Measurements from ENCODE around the gene BRF1. TPM values are rescaled to one million over a fixed set of nuclear protein-coding genes. Genes with fewer than 3 reads are reported as not detected.

The BRF1 gene
- polyA plus RNA-seq, 1 of the 3 experiments (the other 2 are of a cell fraction): 15.7 TPM

DNA sequence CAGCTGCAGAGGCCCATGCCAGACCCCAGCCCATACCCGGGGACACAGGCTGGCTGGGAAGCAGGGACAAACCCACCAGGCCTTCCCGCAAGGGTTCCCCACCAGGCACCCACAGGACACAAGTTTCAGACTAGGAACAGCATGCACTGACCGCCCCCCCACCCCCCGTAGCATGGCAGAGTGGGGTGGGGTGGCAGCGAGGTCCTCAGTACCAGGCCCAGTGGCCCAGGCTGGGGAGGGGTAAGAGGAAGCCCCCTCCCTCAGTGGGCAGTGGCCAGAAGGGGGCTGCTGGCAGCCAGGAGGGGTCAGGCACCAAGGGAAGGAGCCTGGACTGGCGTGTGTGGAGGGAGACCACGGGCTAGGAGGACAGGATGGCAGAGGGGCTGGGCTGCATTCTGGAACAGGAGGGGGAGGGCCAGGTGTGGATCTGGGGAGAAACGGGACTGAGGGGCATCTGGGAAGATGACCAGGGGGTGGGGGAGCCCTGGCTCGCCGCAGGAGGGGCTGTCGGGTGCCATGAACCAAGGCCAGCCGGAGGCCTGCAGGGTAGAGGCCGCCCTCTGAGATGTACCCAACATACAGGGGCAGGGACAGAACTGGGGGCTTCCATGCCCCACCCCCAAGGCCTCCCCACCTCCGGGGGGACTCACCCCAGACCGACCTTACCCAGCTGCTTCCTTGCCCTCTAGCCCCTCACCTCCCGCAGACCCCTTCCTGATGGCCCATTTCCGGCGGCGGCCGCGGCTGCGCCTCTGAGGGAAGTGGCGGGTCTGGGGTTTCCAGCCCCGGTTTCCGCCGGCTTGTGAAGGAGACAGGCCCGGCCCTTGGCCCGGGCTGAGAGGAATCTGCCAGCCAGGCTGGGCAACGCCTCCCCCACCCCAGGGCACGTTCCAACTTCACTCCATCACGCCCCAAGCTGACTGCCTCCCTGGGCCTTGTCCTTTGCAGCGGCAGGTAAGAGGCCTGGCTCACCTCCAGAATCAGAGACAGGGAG is 126.6 kb downstream of the BRF1 start:
- Histone ChIP-seq H3F3A (replicated peaks; ENCODE audit: insufficient read depth) (no peaks in the 10 kb centered on the region), H3K9me2 (no peaks in the 10 kb centered on the region), H3K4me2 (no peak overlapping the region), H3K36me3 (replicated peaks in 1 of 2; ENCODE audit: control insufficient read depth in 1 of 2, insufficient read depth in 2 of 2, low read length in 1 of 2) (no peaks in the 10 kb centered on the region), H4K20me1 (ENCODE audit: insufficient read depth) (no peaks in the 10 kb centered on the region), H3K4me1 (ENCODE audit: control insufficient read depth in 1 of 2, insufficient read depth in 2 of 2, low read depth in 1 of 2, low read length in 1 of 2) (peaks cover 0 to 4% of the 10 kb centered on the region in 2 experiments; a peak in 2 of 4 replicates), H3K79me2 (ENCODE audit: insufficient read depth) (no peaks in the 10 kb centered on the region), H2AFZ (ENCODE audit: low read depth) (no peak overlapping the region), H3K9ac (no peak overlapping the region), H3K4me3 (ENCODE audit: low read depth in 2 of 2, low read length in 1 of 2) (no peak overlapping the region), H3K9me3 (no peaks in the 10 kb centered on the region), H3K27me3 (ENCODE audit: insufficient read depth) (peaks cover 5% of the 10 kb centered on the region; the same call in 1 of the 2 replicates), H3K27ac (ENCODE audit: low read depth in 2 of 2, low read length in 1 of 2) (no peak overlapping the region)
- TF ChIP-seq FOSL2 (IDR thresholded peaks at IDR 0.05; ENCODE audit: borderline replicate concordance, low read depth) (no peak), EP300 (IDR thresholded peaks at IDR 0.05; ENCODE audit: borderline replicate concordance in 1 of 2, low read depth in 1 of 2, low read length in 1 of 2) (no peak), RFX5 (IDR thresholded peaks at IDR 0.05; ENCODE audit: low read length) (no peak), SIN3A (IDR thresholded peaks at IDR 0.05; ENCODE audit: borderline replicate concordance, low read depth, low read length) (no peak), EZH2phosphoT487 (IDR thresholded peaks at IDR 0.05; ENCODE audit: borderline replicate concordance, low read depth) (no peak), MEF2A (IDR thresholded peaks at IDR 0.05; ENCODE audit: borderline replicate concordance, low read depth) (no peak), RCOR1 (IDR thresholded peaks at IDR 0.05; ENCODE audit: low read length) (no peak), TCF12 (IDR thresholded peaks at IDR 0.05) (no peak), MXI1 (IDR thresholded peaks at IDR 0.05; ENCODE audit: low read depth, low read length) (no peak), TAF1 (IDR thresholded peaks at IDR 0.05; ENCODE audit: borderline replicate concordance, low read depth, low read length) (no peak), NFIC (IDR thresholded peaks at IDR 0.05; ENCODE audit: borderline replicate concordance) (no peak)
- TF ChIP-seq, protein P1, sequence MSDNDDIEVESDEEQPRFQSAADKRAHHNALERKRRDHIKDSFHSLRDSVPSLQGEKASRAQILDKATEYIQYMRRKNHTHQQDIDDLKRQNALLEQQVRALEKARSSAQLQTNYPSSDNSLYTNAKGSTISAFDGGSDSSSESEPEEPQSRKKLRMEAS (IDR thresholded peaks at IDR 0.05; ENCODE audit: low read depth): no peak
- TF ChIP-seq, protein P2, sequence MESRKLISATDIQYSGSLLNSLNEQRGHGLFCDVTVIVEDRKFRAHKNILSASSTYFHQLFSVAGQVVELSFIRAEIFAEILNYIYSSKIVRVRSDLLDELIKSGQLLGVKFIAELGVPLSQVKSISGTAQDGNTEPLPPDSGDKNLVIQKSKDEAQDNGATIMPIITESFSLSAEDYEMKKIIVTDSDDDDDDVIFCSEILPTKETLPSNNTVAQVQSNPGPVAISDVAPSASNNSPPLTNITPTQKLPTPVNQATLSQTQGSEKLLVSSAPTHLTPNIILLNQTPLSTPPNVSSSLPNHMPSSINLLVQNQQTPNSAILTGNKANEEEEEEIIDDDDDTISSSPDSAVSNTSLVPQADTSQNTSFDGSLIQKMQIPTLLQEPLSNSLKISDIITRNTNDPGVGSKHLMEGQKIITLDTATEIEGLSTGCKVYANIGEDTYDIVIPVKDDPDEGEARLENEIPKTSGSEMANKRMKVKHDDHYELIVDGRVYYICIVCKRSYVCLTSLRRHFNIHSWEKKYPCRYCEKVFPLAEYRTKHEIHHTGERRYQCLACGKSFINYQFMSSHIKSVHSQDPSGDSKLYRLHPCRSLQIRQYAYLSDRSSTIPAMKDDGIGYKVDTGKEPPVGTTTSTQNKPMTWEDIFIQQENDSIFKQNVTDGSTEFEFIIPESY (IDR thresholded peaks at IDR 0.05; ENCODE audit: borderline replicate concordance, low read depth): no peak
- ChIA-PET POLR2A (no interaction called here), CTCF (interaction anchor here (1.1 to 2.4 kb wide), 2 partner anchors 28 to 178 kb away, joined by 3 to 5 read pairs; no protein-coding TSS in a partner anchor)
- no peak for DNase-seq
- WGBS (ENCODE audit: low lambda C conversion rate): 89% methylated on average over 20 of the region's 32 CpGs

DNA sequence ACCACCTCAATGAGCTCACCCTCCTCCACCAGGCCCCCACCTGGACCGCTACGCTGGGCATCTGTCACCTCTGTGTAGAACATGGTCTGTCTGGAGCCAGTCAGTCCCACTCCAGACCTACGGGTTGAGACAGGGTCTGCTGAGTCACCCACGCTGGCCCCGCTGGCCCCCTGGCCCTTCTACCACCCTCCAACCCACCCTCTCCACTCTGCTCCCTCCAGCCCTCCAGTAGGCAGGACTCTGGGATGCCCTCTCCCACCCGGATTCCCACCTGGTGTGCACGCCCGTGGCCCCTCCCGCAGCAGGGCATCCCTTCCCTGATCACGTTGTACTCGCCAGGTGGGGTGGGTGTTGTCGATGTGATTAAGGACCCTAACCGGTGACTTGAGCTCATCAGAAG is 127.7 kb downstream of the BRF1 start:
- H3K79me2 ChIP-seq (ENCODE audit: insufficient read depth): no peaks in the 10 kb centered on the region
- H2AFZ ChIP-seq (ENCODE audit: low read depth): no peak overlapping the region
- no peak overlapping the region for H3K9ac ChIP-seq
- ChIA-PET CTCF (interaction anchor here (1.1 to 2.4 kb wide), 2 partner anchors 29 to 179 kb away, joined by 3 to 5 read pairs; no protein-coding TSS in a partner anchor), POLR2A (no interaction called here)
- no peak overlapping the region for H3K4me2 ChIP-seq
- H3K27me3 ChIP-seq (ENCODE audit: insufficient read depth): peaks cover 9% of the 10 kb centered on the region; the same call in 1 of the 2 replicates
- H3K27ac ChIP-seq (ENCODE audit: low read depth in 2 of 2, low read length in 1 of 2): no peak overlapping the region
- H3K4me3 ChIP-seq (ENCODE audit: low read depth in 2 of 2, low read length in 1 of 2): no peak overlapping the region
- H3K9me3 ChIP-seq: no peaks in the 10 kb centered on the region
- WGBS (ENCODE audit: low lambda C conversion rate): 81% methylated on average over 11 of the region's 13 CpGs
- TF ChIP-seq RAD21 (IDR thresholded peaks at IDR 0.05; ENCODE audit: low read length) (no peak), MXI1 (IDR thresholded peaks at IDR 0.05; ENCODE audit: low read depth, low read length) (no peak), GATA2 (CRISPR knock-in tag; IDR thresholded peaks at IDR 0.05) (no peak), TAF1 (IDR thresholded peaks at IDR 0.05; ENCODE audit: borderline replicate concordance, low read depth, low read length) (no peak), FOSL2 (IDR thresholded peaks at IDR 0.05; ENCODE audit: borderline replicate concordance, low read depth) (no peak), NRF1 (IDR thresholded peaks at IDR 0.05; ENCODE audit: low read depth, low read length) (no peak), GABPA (IDR thresholded peaks at IDR 0.05; ENCODE audit: low read depth) (no peak), FOXM1 (IDR thresholded peaks at IDR 0.05; ENCODE audit: low read depth) (no peak)
- TF ChIP-seq, protein P3, sequence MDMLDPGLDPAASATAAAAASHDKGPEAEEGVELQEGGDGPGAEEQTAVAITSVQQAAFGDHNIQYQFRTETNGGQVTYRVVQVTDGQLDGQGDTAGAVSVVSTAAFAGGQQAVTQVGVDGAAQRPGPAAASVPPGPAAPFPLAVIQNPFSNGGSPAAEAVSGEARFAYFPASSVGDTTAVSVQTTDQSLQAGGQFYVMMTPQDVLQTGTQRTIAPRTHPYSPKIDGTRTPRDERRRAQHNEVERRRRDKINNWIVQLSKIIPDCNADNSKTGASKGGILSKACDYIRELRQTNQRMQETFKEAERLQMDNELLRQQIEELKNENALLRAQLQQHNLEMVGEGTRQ (IDR thresholded peaks at IDR 0.05; ENCODE audit: borderline replicate concordance, low read depth, low read length): no peak
- TF ChIP-seq, protein P4, sequence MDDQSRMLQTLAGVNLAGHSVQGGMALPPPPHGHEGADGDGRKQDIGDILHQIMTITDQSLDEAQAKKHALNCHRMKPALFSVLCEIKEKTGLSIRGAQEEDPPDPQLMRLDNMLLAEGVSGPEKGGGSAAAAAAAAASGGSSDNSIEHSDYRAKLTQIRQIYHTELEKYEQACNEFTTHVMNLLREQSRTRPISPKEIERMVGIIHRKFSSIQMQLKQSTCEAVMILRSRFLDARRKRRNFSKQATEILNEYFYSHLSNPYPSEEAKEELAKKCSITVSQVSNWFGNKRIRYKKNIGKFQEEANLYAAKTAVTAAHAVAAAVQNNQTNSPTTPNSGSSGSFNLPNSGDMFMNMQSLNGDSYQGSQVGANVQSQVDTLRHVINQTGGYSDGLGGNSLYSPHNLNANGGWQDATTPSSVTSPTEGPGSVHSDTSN (IDR thresholded peaks at IDR 0.05): no peak
- TF ChIP-seq, protein P5, sequence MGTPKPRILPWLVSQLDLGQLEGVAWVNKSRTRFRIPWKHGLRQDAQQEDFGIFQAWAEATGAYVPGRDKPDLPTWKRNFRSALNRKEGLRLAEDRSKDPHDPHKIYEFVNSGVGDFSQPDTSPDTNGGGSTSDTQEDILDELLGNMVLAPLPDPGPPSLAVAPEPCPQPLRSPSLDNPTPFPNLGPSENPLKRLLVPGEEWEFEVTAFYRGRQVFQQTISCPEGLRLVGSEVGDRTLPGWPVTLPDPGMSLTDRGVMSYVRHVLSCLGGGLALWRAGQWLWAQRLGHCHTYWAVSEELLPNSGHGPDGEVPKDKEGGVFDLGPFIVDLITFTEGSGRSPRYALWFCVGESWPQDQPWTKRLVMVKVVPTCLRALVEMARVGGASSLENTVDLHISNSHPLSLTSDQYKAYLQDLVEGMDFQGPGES (IDR thresholded peaks at IDR 0.05; ENCODE audit: low read depth, low read length): no peak
- no peak for DNase-seq
- peaks cover 3 to 4% of the 10 kb centered on the region in 2 experiments; a peak in 2 of 4 replicates for H3K4me1 ChIP-seq (ENCODE audit: control insufficient read depth in 1 of 2, insufficient read depth in 2 of 2, low read depth in 1 of 2, low read length in 1 of 2)
- no peaks in the 10 kb centered on the region for H3K9me2 ChIP-seq
- no peaks in the 10 kb centered on the region for H4K20me1 ChIP-seq (ENCODE audit: insufficient read depth)
- no peaks in the 10 kb centered on the region for H3K36me3 ChIP-seq (replicated peaks in 1 of 2; ENCODE audit: control insufficient read depth in 1 of 2, insufficient read depth in 2 of 2, low read length in 1 of 2)
- no peaks in the 10 kb centered on the region for H3F3A ChIP-seq (replicated peaks; ENCODE audit: insufficient read depth)

Measured in SK-N-SH (cell line).